ENCODE results near the gene GPHN. TPM values are rescaled to one million over a fixed set of nuclear protein-coding genes. Genes with fewer than 3 reads are reported as not detected.

Gene GPHN
- total and polyA plus RNA-seq, 7 donors, result 8.1 to 39.7 (median 22.3) TPM

DNA sequence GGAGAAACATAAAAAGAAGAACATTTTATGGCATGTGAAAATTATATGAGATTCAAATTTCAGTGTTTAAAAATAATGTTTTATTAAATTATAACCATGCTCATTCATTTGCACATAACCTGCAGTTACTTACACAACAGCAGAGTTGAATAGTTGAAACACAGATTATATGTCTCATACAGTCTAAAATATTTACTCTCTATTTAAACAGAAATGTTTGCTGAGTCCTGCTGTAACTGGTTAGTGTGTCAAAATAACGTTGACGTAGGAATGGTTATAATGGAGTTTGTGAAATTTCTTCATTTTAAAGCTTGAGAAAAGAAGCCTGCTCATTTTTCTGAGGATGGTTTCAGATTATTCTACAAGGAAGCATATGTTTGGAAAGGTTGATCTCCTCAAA lies 484.8 kb downstream of the GPHN start:
- Histone ChIP-seq H3K4me1 (no peaks in the 10 kb centered on the region), H3K36me3 (ENCODE audit: insufficient read depth in 1 of 2, low read depth in 1 of 2) (no peaks in the 10 kb centered on the region), H3K27me3 (ENCODE audit: insufficient read depth in 3 of 3, low read length in 2 of 3) (no peaks in the 10 kb centered on the region), H3K27ac (no peak overlapping the region), H3K9me3 (no peaks in the 10 kb centered on the region), H3K4me3 (no peak overlapping the region)
- 94 to 97% (median 95%) methylated on average over 2 of the region's 2 CpGs for WGBS, 3 donors
- TF ChIP-seq, protein P1, sequence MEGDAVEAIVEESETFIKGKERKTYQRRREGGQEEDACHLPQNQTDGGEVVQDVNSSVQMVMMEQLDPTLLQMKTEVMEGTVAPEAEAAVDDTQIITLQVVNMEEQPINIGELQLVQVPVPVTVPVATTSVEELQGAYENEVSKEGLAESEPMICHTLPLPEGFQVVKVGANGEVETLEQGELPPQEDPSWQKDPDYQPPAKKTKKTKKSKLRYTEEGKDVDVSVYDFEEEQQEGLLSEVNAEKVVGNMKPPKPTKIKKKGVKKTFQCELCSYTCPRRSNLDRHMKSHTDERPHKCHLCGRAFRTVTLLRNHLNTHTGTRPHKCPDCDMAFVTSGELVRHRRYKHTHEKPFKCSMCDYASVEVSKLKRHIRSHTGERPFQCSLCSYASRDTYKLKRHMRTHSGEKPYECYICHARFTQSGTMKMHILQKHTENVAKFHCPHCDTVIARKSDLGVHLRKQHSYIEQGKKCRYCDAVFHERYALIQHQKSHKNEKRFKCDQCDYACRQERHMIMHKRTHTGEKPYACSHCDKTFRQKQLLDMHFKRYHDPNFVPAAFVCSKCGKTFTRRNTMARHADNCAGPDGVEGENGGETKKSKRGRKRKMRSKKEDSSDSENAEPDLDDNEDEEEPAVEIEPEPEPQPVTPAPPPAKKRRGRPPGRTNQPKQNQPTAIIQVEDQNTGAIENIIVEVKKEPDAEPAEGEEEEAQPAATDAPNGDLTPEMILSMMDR (IDR thresholded peaks at IDR 0.05), result no peak
- DNase-seq, result no peak
- intact Hi-C loops (cut with DNase I), result no loop called here
- ATAC-seq, result no peak

- Histone ChIP-seq H3K4me3 (no peak overlapping the region), H3K4me1 (no peaks in the 10 kb centered on the region), H3K27ac (no peak overlapping the region), H3K9me3 (no peaks in the 10 kb centered on the region), H3K36me3 (ENCODE audit: insufficient read depth in 1 of 2, low read depth in 1 of 2) (no peaks in the 10 kb centered on the region), H3K27me3 (ENCODE audit: insufficient read depth in 3 of 3, low read length in 2 of 3) (no peaks in the 10 kb centered on the region)
- no peak for DNase-seq
- intact Hi-C loops (cut with DNase I), result no loop called here
- 90 to 98% (median 94%) methylated on average over 1 of the region's 1 CpG for WGBS, 3 donors
- TF ChIP-seq, protein P1 (IDR thresholded peaks at IDR 0.05), result no peak
- ATAC-seq, result no peak
These were observed 485.6 kb downstream of the GPHN start for GRCh38 chr14:66993512-66993911.

- no peaks in the 10 kb centered on the region for H3K4me1 ChIP-seq
- no peaks in the 10 kb centered on the region for H3K36me3 ChIP-seq (ENCODE audit: insufficient read depth in 1 of 2, low read depth in 1 of 2)
- DNase-seq, result no peak
- ATAC-seq, result no peak
- no peaks in the 10 kb centered on the region for H3K27me3 ChIP-seq (ENCODE audit: insufficient read depth in 3 of 3, low read length in 2 of 3)
- TF ChIP-seq, protein P1 (IDR thresholded peaks at IDR 0.05), result no peak
- intact Hi-C loops (cut with DNase I), result no loop called here
- 85 to 88% (median 87%) methylated on average over 3 of the region's 3 CpGs for WGBS, 3 donors
- no peaks in the 10 kb centered on the region for H3K9me3 ChIP-seq
- H3K27ac ChIP-seq, result no peak overlapping the region
- no peak overlapping the region for H3K4me3 ChIP-seq
These were observed 490.1 kb downstream of the GPHN start for GRCh38 chr14:66998013-66998412.

GRCh38 chr14:66999978-67000377 lies 492.0 kb downstream of the GPHN start:
- H3K9me3 ChIP-seq, result no peaks in the 10 kb centered on the region
- no peaks in the 10 kb centered on the region for H3K4me1 ChIP-seq
- H3K4me3 ChIP-seq, result no peak overlapping the region
- H3K36me3 ChIP-seq (ENCODE audit: insufficient read depth in 1 of 2, low read depth in 1 of 2), result no peaks in the 10 kb centered on the region
- H3K27ac ChIP-seq, result no peak overlapping the region
- H3K27me3 ChIP-seq (ENCODE audit: insufficient read depth in 3 of 3, low read length in 2 of 3), result no peaks in the 10 kb centered on the region
- no peak for DNase-seq
- TF ChIP-seq, protein P1 (IDR thresholded peaks at IDR 0.05), result no peak
- no peak for ATAC-seq
- intact Hi-C loops (cut with DNase I), result no loop called here

DNA sequence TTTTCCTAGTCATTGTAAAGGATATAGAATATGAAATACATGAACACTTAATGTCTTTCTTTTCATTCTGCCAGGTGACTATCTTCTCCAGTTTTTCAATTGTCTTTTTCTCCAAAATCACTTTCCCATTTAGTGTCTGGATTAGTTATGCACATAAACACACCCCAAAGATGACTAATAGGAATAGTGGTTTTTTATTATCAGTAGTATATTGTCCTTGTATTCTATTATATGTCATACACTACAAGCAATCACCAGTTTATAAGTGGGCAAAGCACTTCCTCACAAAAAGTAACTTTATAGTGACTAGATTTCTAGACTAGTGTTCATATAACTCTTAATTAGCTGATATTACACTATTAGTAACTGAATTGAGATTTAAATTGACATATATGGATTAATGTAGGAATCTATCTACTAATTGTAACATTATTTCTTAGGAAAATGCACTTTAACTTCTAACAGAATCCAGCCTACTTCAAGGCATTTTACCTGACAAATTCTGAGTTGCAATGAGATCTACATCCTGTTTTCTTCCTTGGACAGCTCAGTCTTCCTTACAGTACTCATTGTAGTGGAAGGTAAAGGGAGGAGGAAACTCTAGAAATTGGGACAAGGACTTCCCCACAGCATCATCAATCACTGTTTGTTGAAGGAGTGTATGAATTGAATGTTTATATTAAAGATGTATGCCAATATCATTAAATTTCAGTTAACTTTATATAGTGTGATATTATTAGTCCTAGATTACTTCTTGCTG lies 495.2 kb downstream of the GPHN start:
- Histone ChIP-seq H3K4me1 (no peaks in the 10 kb centered on the region), H3K36me3 (ENCODE audit: insufficient read depth in 1 of 2, low read depth in 1 of 2) (no peaks in the 10 kb centered on the region), H3K4me3 (no peak overlapping the region), H3K27ac (no peak overlapping the region), H3K27me3 (ENCODE audit: insufficient read depth in 3 of 3, low read length in 2 of 3) (no peaks in the 10 kb centered on the region), H3K9me3 (no peaks in the 10 kb centered on the region)
- no peak for DNase-seq
- intact Hi-C loops (cut with DNase I), result no loop called here
- ATAC-seq, result no peak
- TF ChIP-seq, protein P1 (IDR thresholded peaks at IDR 0.05), result no peak
